Ovary (tissue), 9 donors: ENCODE data around the gene ANKLE1. TPM values are rescaled to one million over a fixed set of nuclear protein-coding genes. Genes with fewer than 3 reads are reported as not detected.

Experiments
- DNase-seq, 5 donors: peaks; one replicate each; pipeline ENCODE4 v3.0.0-alpha.2; 2019 to 2020
- H3K27ac ChIP-seq, 2 donors: fragments of 200-600 bp; one replicate each; pipeline versions ENCODE4 v1.5.1 to v1.8.0; 2019 to 2022
- H3K27me3 ChIP-seq: fragments of 200-600 bp; one replicate; pipeline ENCODE4 v1.8.0; 2022
- H3K36me3 ChIP-seq: fragments of 200-600 bp; sonication (generic); one replicate; pipeline ENCODE4 v1.5.1; 2019
- H3K4me1 ChIP-seq: one replicate; pipeline ENCODE4 v1.8.1; 2013; ENCODE audit warnings: mild to moderate bottlenecking, moderate library complexity; ENCODE audit not compliant: insufficient read depth
- H3K4me3 ChIP-seq: fragments of 200-600 bp; sonication (generic); one replicate; pipeline ENCODE4 v1.5.1; 2017
- H3K9me3 ChIP-seq, 2 donors: fragments of 200-600 bp in 1 of 2; sonication (generic) in 1 of 2; one replicate each; pipeline versions ENCODE4 v1.5.1 to v1.8.1; 2013 to 2019; ENCODE audit warnings: mild to moderate bottlenecking in 1 of 2, moderate library complexity in 1 of 2
- EP300 ChIP-seq: sonication (generic); formaldehyde crosslinking; IDR thresholded peaks from one replicate; pipeline ENCODE4 v1.6.1; 2017; ENCODE audit warnings: antibody characterized with exemption
- POLR2A ChIP-seq: fragments of 450-650 bp; IDR thresholded peaks from one replicate; pipeline ENCODE4 v1.6.1; 2017; ENCODE audit warnings: antibody characterized with exemption, mild to moderate bottlenecking, moderate library complexity
- WGBS, 3 donors: extraction: QIAGEN DNeasy Blood & Tissue Kit in 1 of 3; methylation state at CpG; one replicate each; pipeline versions ENCODE4 v1.1.5 to v1.1.7; 2013 to 2017; 5-methylcytosine and 5-hydroxymethylcytosine counted together
- intact Hi-C, 4 donors: fragments of 100-400 bp; cut with DNase I; formaldehyde crosslinking; loops; one replicate each; pipeline versions ENCODE4 v1.11.0 to v1.15.1; 2022 to 2023
- polyA plus RNA-seq, 2 donors: library from polyadenylated mRNA; stranded (reverse); fragments of 200-250 nt in 1 of 2; fragments of 350-450 nt in 1 of 2; fragmentation: Illumina TruSeq in 1 of 2; extraction: RNeasy Lipid Tissue Mini Kit (QIAGEN cat#74804) in 1 of 2; gene quantifications; one replicate each; pipeline ENCODE4 v1.2.3, GENCODE V29; 2013 to 2014
- total RNA-seq, 7 donors: library from RNA; depleted of rRNA in 2 of 7; stranded (reverse); fragments of >200 nt in 2 of 7; fragmentation: NEBNext Ultra II Directional in 3 of 7; extraction: Animal tissue kit (Norgen Biotek cat#: 25700) in 3 of 7; gene quantifications; one replicate each; pipeline versions ENCODE4 v1.1.0 to v1.2.4, GENCODE V29; 2016 to 2023
- TF ChIP-seq, protein P1 (sequence below), 3 donors: fragments of 450-650 bp in 2 of 3; fragments of 200-600 bp in 1 of 3; IDR thresholded peaks; one replicate each; pipeline versions ENCODE4 v1.5.1 to v1.8.0; 2016 to 2022; ENCODE audit warnings: antibody characterized with exemption in 3 of 3, mild to moderate bottlenecking in 1 of 3
- donor health status: DM: no; HTN: no; CAD: no; lungs with moderate emphysema.
- donor health status: DM: no; HTN: no; CAD: no.
- donor health status: Bipolar disorder and iron deficiency.
- donor health status: DM: yes; HTN: yes; CAD: no.
- donor health status: DM: no; HTN: no; CAD: no.
- donor health status: DM: yes; HTN: yes; CAD: no.

Gene ANKLE1
- total and polyA plus RNA-seq, 9 donors: 0.12 to 1.6 (median 0.81) TPM

GRCh38 chr19:17309965-17310461 is 28.3 kb downstream of the ANKLE1 start:
- 4 to 6% (median 5%) methylated on average over 23 of the region's 23 CpGs for WGBS, 3 donors
- Histone ChIP-seq H3K4me3 (peak overlapping the region; percentile 86), H3K27ac (no peak overlapping the region), H3K9me3 (no peaks in the 10 kb centered on the region), H3K4me1 (peaks cover 2% of the 10 kb centered on the region), H3K36me3 (no peaks in the 10 kb centered on the region), H3K27me3 (no peaks in the 10 kb centered on the region)
- DNase-seq: no peak
- intact Hi-C loops: no loop called here
- TF ChIP-seq EP300: no peak
- TF ChIP-seq, protein P1, sequence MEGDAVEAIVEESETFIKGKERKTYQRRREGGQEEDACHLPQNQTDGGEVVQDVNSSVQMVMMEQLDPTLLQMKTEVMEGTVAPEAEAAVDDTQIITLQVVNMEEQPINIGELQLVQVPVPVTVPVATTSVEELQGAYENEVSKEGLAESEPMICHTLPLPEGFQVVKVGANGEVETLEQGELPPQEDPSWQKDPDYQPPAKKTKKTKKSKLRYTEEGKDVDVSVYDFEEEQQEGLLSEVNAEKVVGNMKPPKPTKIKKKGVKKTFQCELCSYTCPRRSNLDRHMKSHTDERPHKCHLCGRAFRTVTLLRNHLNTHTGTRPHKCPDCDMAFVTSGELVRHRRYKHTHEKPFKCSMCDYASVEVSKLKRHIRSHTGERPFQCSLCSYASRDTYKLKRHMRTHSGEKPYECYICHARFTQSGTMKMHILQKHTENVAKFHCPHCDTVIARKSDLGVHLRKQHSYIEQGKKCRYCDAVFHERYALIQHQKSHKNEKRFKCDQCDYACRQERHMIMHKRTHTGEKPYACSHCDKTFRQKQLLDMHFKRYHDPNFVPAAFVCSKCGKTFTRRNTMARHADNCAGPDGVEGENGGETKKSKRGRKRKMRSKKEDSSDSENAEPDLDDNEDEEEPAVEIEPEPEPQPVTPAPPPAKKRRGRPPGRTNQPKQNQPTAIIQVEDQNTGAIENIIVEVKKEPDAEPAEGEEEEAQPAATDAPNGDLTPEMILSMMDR (IDR thresholded peaks at IDR 0.05): no peak
- TF ChIP-seq POLR2A: no peak

GRCh38 chr19:17311455-17312188 is 29.9 kb downstream of the ANKLE1 start:
- TF ChIP-seq POLR2A: no peak
- TF ChIP-seq EP300: no peak
- TF ChIP-seq, protein P1 (IDR thresholded peaks at IDR 0.05): no peak
- H3K9me3 ChIP-seq: no peaks in the 10 kb centered on the region
- H3K36me3 ChIP-seq: no peaks in the 10 kb centered on the region
- intact Hi-C loops: no loop called here
- no peak for DNase-seq
- 64 to 80% (median 76%) methylated on average over 9 to 11 of the region's 11 CpGs for WGBS, 3 donors
- no peak overlapping the region for H3K27ac ChIP-seq
- H3K4me1 ChIP-seq: peaks cover 2% of the 10 kb centered on the region
- H3K4me3 ChIP-seq: no peak overlapping the region
- H3K27me3 ChIP-seq: no peaks in the 10 kb centered on the region

DNA sequence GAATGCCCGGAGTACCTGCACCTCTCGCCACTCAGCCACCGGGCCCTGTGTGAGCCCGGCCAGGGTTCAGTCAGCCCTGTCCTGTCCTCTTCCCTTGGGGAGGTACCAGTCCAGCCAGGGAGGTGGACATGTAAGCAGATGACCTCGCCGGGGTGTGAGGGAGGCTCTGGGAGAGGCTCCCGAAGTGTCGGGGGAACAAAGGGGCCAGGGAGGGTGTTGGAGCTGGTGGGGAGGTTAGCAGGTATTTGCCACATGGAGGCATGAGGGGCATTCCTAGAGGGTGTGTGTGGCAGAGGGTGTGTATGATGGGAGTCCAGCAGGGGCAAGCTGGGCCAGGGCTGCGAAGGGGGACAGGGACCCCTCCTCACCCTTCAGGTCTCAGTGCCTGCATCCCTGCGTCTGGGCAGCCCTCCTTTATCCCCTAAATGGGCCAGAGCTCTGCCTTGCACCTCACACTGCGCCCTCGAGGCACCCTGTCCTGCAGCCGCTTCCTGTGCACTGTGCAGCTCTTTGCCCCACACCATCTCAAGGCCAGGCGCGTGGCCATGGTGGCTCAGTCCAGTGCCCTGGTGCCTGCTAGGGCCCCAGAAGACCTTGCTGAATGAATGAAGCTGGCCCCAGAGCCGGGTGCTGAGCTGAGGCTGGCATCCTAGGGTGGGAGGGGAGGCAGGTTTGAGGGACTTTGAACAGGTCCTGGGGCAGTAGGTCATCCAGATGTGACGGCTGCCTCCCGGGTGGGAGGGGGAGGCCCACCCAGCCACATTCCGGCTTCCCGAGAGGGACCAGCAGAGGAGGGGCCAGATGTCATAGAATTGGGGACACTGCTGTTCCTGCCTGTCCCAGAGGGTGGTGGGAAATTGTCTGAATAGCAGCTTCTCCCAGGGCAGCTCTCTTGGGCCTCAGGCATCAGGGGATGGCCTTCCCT is 30.8 kb downstream of the ANKLE1 start:
- no peaks in the 10 kb centered on the region for H3K27me3 ChIP-seq
- DNase-seq: no peak
- H3K4me1 ChIP-seq: peaks cover 2% of the 10 kb centered on the region
- no peak overlapping the region for H3K4me3 ChIP-seq
- WGBS, 3 donors: 76 to 85% (median 83%) methylated on average over 20 of the region's 20 CpGs
- TF ChIP-seq POLR2A (no peak), EP300 (no peak)
- TF ChIP-seq, protein P1 (IDR thresholded peaks at IDR 0.05): no peak
- no peaks in the 10 kb centered on the region for H3K36me3 ChIP-seq
- H3K27ac ChIP-seq: no peak overlapping the region
- intact Hi-C loops: no loop called here
- no peaks in the 10 kb centered on the region for H3K9me3 ChIP-seq

DNA sequence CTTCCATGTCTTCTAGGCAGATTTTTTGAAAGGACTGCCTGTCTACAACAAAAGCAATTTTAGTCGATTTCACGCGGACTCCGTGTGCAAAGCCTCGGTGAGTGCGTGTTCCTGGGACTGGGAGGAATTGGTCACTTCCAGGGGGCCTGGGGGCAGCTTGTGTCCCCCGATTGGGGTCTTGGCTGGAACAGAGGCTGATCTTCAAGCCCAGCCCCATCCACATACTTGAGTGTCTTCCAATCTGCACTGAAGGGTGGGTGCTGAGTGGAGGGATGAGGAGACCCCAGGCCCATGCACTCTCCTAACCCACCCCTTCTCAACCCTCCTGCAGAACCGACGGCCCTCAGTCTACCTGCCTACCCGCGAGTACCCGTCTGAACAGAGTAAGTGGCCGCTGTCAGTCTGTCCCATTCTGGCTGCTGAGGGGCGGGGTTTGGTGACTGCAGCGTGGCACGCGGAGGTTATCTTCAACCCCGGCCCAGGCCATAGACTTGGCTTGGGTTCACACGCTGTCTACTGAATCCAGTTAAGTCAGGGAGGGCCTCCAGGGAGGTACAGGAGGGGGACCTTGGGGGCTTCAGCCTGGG is 32.4 kb downstream of the ANKLE1 start:
- 89 to 93% (median 89%) methylated on average over 19 of the region's 19 CpGs for WGBS, 3 donors

More for the DNA sequence above, 32.4 kb downstream of the ANKLE1 start:
- no peaks in the 10 kb centered on the region for H3K36me3 ChIP-seq
- H3K27ac ChIP-seq: no peak overlapping the region
- no peak for DNase-seq
- no peaks in the 10 kb centered on the region for H3K27me3 ChIP-seq
- no peaks in the 10 kb centered on the region for H3K9me3 ChIP-seq
- intact Hi-C loops: no loop called here
- H3K4me1 ChIP-seq: no peaks in the 10 kb centered on the region
- H3K4me3 ChIP-seq: no peak overlapping the region
- TF ChIP-seq POLR2A (no peak), EP300 (no peak)
- TF ChIP-seq, protein P1 (IDR thresholded peaks at IDR 0.05): no peak
